Daoy (cell line): ENCODE results near the gene COL6A3. TPM values are rescaled to one million over a fixed set of nuclear protein-coding genes. Genes with fewer than 3 reads are reported as not detected.

Experiments
- DNase-seq: peaks from one replicate; pipeline ENCODE4 v3.0.0-alpha.2; 2015; ENCODE audit warnings: low read depth
- total RNA-seq: library from RNA; depleted of rRNA; stranded (reverse); fragments of >200 nt; shearing (Covaris generic); gene quantifications from 2 replicates; pipeline ENCODE4 v1.2.3, GENCODE V29; 2014

Gene COL6A3
- total RNA-seq, 1 experiment from 2014 or later, result 296 TPM

DNA sequence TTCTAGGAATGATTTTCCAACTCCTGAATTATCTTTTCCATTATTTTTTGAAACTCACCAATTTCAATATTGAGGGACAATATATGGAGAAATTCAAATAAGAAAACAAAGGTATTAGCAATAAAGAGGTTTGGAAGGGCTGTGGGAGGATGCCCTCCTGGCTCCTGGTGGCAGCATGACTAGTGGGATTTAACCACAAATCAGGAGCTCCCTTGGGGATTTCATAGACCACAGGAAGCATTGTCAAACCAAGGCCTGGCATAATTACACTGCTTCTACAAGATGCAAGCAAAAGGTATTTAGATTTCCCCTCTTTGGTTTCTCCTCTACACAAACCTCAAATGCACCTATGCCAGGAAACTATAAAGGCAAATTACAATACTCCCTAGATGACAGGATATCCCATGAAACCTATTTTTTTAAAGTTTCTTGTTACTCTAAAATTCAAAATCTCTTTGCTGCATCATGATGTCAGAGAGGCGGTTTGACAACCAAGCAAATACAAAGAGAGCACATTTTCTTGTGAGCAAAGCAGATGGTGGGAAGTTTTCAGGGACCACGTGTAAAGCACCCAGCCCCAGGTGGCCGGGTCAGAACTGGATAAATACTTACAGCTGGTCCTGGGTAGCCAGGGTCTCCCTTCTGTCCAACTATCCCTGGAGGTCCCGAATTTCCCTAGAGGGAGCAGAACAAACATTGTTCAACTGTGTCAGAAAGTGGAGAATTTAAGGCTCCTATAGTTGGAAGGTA lies 67.9 kb downstream of the COL6A3 start:
- peak; percentile 71 for DNase-seq

DNA sequence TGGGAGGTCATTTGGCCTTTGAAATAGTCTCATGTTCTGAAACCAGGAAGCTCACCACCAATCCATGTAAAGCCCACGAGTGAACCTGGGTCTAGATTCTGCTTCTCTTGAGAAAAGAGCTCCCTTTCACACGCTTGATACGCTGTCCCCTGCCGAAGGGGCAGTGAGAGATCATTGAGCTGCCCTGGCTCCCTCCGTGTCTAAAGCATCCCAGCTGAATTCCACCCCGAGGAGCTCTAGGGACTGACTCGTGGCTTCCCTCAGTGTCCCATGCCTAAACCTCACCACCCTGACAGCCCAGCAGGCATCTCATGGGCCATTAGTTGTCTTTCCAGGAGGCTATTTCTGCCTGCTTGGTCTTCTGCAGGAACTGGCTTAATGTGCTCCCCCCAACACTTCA lies 68.6 kb downstream of the COL6A3 start:
- DNase-seq, result no peak

DNA sequence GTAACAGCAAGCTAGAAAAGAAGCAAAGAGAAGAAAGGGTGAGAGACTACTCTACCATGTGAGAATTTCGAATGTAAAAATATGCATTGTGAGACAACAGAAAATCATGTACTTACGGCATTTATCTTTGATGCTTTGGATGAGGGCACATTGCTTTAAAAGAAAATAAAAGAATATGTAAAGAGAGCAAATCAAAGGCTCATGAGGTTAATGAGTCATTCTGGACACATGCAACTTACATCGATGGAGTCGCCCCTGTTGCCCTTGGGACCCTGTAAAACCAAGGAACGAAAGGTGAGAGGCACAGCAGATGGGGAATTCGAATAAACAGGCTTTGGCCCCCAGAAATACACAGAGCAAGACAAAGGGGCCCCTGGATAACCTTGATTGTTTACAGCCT lies 69.0 kb downstream of the COL6A3 start:
- no peak for DNase-seq

DNA sequence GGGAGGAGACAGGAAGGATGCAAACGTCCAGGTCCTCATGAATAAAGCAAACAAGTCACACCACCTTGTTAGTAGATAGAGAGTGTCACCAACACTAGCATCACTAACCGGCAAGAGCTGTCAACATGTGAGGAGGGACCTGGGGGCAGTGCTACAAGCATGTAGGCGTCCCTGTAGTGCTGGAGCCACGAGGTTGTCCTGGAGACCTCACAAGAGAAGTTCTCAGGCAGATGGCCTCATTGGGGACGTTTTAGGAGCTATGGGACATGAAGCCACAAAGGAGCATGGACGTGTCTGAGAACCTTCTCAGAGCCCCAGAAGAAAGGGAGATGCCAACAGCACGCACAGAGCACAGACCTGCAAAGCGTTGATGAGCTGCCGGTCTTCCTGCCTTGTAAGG lies 70.0 kb downstream of the COL6A3 start:
- no peak for DNase-seq

DNA sequence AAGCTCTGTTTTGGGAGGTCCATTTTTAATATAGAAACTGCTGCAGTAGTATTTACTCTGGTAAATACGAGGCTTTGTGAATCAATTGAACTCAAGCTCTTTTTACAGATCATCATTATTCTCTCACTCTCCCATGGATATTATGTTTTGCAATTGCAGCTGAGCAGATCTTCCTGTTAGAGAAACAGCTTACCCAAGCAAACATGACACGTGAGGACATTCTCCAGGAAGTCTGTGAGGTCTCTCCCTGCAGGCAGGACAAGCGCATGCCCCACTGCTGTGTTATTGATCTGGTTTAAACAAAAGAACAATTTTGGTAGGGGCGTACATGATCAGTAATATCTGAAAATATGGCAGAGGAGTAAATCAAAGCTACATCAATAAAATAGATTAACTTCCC lies 72.1 kb downstream of the COL6A3 start:
- DNase-seq, result no peak

DNA sequence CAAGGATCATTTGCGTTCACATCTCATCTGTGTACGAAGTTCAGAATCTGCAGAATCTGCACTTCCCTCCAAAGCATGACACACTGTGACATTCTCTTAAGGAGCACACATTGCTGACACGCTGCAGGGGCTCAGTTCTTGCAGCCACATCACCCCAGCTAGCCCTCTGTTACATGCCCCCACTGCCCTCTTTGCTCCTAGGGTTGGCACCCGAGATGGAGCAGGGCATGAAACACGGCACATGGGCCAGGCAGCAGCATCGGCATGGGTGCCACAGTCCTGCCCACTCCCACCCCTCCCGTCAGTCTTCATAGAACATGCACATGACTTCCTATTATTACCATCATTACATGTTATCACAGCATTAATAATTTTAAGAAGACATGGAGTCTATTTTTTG lies 76.4 kb downstream of the COL6A3 start:
- DNase-seq, result no peak

DNA sequence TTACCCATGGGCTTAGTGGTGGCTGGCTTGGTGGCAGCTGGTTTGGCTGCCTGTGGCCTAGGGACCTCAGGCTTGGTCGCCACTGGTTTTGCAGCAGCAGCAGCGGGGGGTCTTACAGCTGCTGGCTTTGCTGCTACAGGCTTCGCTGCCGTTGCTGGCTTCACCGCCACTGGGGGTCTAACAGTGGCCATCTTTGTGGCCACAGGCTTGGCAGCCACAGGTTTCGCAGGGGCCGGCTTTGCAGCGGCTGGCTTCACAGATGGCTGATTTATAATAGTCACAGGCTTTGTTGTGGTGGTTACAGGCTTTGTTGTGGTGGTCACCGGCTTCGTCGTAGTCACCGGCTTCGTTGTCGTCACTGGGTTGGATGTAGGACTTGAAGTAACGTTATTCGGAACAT lies 77.8 kb downstream of the COL6A3 start:
- DNase-seq, result no peak

DNA sequence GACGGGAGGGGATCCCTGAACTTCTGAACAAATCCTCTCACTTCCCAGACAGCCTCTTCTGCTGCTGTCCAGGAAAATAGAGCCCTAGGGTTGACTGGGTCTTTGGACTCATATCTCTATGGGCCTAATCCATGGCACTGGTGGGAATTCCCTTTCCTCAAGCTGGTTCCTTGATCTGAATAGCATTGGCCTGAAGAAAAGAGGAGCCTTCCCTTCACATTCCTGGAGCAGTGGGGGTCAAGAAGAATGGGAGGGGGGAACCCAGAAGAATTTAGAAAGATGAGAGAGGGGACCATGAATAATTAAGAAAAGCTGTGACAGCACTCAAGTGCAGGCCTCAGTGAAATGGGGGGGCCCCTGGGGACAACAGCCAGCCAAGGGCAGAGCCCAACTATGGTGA lies 80.2 kb downstream of the COL6A3 start:
- DNase-seq, result no peak

DNA sequence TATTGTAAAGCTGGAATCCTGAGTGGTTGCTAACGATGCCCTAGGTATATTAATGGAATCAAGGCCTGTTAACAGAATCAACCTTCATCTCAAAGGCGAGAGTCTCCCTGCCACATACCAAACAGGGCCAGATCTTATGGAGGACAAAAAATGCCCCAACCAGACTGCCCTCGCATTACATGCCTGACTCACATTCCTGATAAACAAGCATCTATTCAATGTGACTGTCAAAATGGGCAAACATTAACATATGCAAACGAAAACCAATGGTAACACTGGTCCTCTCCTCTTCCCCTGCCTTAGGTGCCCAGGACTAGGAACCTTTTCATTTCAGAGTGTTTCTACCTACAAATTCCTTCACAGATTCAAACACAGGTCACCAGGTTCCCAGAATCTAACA lies 83.4 kb downstream of the COL6A3 start:
- no peak for DNase-seq

DNA sequence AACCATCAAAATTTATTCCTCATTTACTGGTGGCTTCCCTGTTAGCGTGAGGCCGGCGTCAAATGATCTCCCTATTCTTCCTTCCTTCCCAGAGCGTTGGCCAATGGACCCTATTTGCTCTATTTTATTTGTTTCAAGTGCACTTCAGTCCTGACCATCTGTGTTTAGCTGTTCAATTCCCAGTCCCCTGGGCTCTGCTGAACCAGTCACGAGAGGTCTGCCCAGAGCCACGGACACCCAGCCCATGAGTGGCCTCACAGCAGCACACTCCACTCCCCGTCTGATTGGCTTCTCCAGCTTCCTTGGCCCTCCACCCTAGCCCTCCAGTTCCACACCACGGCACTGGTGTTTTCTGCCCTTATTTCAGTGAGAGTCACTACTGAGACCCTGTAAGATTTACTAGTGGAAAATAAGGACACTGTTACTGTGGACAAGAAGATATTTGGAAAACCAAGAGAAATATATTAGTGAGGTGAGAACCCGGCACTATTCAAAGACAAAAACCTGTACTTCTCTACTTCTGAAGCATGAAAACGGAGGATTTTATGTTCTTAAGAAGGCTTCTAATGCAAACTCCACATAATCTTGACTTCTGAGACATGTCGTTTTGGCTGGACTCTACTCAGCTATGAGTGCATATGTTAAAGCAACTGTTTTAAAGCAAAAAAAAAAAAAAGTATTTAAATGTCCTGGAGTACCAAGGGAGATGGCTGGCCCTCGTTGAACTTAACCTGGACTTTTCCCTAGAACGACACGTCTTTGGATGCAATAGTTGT lies 86.6 kb downstream of the COL6A3 start:
- no peak for DNase-seq

DNA sequence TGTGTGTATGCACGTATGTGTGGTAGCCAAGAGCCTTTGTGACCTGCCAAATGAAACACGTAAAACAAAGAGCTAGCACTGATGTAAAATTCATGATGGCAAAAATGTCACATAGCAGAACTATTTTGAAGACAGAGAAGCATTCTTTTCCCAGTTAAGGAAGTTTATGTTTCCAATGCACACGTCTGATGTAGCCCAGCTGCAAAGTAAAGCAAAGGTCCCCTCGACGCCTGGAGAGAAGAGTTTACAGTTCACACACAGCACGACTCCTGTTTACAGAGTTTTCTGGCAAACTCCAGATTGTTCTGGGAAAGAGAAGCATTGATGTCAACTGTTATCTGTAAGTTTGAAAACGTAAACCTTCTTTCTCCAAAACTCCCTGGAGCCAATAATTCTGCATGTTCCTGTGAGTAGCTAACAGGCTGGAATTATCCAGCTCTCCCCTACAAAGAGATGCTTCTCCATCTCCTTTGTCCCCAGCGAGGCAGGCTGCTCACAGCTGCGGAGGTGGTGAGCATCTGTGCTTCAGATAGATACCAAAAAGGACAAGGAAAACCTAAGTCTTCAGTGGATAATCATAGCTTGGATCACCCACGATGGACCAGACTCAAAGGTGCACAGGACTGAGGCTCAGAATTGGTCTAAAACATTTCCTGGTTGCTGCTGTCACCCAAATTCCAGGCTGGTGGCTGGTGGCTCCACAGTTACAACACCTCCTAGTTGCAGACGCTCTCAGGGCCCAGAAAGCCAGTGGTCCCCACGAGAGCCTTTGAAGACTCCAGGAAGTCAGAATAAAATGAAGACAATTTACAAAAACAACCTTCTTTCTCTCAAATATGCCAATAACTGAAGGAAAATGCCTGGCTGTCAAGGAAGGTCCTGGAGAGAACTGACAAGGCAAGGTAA lies 87.4 kb downstream of the COL6A3 start:
- no peak for DNase-seq

DNA sequence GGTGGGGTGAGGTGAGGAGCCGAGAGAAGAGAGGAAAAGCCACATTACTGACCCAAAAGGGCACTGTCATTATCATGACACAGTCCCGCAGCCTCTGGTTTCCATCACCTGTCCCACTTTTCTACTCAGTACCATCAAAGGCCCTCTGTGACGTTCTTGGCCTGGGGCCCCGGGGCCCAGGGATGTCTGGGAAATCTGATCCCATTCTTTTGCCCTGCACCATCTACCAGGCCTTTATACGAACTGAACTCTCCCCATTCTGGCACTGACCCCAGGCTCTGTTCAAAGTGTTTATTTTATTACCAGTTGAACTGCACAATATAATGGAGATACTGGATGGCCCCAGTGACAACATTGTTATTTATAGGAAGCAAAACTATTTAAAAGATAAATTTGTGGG lies 89.1 kb downstream of the COL6A3 start:
- DNase-seq, result no peak

DNA sequence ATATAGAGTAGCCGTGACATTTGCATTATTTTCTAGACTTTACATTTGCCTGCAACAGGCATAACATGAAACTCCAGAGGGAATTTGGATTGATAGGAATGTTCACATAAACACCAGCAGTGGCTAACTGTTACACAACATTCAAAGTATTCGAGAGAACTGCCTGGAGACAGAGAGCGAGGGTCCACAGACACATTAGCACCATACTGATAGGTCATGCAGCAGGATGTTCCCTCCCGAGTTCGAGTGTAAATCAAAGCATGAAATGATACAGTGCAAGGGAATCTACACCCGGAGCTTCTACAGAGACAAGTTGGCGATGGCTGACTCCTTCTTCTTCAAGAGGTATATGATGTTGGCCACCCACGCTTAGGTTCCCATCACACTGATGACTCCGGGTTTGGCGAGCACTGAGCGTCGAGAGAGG lies 89.5 kb downstream of the COL6A3 start:
- DNase-seq, result no peak

DNA sequence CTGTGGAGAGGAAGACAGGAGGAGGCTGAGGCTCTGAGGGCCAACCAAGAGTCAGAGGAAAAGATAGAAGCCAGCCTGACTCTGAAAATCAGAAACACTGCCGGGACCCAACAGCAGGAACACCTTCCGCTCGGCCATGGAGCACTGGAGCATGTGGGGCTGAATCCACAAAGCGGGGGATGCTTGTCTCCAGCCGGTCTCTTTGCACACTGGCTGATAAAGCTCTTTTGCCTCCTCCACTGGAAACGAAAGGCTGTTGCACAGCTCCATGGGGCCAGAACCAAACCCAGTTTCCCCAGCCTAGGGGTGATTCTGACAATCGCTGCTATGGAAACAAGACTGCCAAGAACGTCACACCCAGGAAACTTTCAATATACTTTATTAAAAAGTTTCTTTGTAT lies 90.3 kb downstream of the COL6A3 start:
- no peak for DNase-seq

DNA sequence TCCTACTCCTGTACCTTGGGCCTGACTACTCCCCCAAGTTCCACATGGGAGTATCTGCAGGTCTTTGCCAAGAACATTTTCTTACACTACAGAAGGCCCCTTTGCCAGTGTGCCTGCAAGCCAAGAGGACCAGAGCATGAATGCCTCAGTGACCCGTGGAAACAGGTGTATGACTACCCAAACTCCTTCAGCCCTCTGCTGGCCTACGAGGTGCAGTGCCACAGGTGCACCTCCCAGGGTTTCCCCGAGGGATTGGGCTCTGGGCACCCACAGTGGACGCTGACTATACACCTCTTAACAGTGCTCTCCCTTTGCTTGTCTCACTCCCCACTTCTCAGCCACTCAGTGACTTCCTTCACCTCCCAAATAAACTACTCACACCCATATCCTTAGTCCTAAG lies 91.4 kb downstream of the COL6A3 start:
- no peak for DNase-seq

DNA sequence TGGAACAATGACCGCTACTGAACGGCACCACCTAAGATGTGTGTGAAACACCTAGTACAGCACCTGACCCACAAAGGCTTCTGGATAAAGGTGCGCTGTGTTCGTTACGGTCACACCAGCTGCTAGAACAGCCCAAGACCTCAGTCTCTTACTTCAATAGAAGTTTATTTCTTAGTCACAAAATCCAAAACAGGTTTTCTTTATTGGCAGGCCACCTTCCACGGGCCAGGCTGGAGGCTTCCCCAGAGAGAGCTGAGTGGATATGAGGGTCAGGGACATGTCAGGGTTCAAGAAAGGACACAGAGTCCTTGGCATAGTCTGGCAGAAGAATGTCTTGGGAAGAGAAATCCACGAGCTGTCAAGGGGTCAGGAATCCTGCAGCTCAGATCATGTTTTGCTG lies 92.2 kb downstream of the COL6A3 start:
- no peak for DNase-seq

DNA sequence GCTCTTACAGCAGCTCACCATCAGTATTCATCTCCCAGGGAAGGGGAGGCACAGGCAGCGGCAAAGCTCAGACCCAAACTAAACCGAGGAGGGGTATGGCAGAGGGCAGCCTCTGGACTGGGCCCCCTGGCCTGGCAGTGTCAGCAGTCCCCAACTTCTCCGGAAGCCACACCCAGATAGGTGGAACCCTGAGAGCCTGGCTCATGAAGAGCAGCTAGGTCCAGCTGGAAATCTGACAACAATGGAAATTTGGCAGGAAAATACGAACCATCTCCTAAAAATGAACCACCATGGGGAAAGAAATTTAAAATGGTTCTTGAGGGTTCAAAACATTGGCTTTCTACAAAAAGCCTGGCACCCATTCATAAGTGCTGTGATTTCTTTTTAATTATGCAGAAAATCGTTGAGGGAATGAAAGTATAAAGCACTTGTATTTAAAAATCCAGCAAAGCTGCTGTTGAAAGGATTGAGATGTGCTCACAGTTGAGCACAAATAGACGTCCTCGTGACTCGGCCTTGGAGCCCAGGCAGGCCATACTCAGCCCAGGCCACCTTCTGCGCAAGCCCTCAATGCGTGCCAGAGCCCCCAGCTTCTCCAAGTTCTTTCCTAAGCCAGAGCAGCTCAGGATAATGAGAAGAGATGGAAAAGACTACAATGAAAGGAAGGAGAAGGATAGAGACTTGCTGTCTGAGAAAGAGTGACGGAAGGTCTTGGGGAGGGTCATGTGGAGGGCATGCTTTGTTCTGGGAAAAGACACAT lies 93.0 kb downstream of the COL6A3 start:
- DNase-seq, result no peak

DNA sequence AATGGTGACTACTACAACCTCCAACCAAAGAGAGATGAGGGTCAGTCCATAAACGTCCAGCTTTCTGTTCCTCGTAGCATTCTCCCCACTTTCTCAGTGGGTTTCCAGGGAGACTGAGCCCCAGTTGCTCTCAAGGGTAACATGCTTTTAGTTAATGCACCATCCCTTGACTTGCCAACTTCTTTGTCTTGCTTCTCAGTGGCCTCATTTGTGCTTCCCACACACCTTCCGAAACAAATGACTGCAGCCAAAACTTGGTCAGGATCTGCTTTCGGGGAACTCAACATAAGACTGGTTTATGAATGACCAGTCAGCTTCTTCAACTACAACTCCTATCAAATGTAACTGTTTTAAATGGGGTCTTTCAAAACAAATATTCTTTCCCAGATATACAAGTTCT lies 94.1 kb downstream of the COL6A3 start:
- no peak for DNase-seq

DNA sequence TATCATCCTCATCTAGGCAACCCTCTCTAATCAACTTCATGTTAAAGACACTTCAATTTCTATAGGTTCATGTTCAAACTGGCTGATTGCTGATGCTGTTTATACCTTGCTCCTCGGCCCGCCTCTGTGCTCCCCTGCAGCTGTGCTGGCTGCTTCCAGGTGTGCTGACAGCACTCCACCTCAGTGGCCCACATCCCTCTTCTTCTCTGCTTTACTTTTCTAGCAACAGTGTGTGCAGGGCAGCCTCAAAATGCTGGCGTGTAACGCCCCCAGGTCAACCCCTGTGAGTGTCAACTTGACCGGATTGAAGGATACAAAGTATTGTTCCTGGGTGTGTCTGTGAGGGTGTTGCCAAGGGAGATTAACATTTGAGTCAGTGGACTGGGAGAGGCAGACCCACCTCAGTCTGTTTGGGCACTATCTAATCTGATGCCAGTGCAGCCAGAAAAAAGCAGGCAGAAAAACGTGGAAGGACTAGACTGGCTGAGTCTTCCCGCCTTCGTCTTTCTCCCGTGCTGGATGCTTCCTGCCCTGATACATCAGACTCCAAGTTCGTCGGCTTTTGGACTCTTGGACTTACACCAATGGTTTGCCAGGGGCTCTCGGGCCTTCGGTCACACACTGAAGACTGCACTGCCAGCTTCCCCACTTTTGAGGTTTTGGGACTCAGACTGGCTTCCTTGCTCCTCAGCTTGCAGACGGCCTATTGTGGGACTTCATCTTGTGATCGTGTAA lies 94.7 kb downstream of the COL6A3 start:
- no peak for DNase-seq

DNA sequence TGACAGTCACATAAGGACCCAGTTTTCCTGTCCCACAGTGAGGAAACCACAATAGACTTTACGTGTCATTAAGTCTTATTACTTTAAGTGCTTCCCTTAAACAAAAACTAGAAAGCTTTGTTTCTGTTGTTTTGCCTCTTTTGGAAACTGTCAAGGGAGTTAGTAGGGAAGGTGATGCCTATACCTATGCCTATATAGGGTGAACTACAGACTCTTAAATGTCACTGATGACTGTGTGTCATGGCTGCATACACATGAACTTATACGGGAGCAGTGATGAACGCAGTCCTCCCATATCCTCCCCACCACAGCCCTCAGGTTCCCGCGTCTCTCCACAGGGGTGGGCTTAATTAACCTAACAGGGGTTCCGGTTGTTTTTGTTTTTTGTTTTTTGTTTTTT lies 97.6 kb downstream of the COL6A3 start:
- DNase-seq, result no peak

DNA sequence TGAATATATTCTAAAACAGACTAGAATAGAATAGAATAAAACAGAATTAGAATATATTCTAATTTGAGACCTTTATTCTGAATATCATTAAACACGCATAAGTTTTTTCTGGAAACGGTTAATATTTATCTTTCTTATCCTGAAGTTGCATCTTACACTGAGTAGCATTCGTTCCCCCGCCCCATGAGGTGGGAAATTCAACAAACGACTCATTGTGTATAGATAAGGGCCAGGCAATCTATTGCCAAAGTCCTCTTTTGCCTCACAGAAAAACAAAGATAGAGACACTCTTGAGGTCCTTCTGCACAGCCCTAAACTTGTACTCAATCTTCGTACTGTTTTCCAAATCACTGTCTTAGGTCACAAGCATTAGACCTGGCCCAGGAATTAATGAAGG lies 98.1 kb downstream of the COL6A3 start:
- no peak for DNase-seq
